Glomerular endothelial cell (primary cell): Measurements from ENCODE around the gene CSNK1A1. TPM values are rescaled to one million over a fixed set of nuclear protein-coding genes. Genes with fewer than 3 reads are reported as not detected.
"Not testable (repeated sequence)": the region's sequence is repeated elsewhere in the genome, so short reads cannot be mapped to it uniquely, and the experiment has no call there.

Experiments
- DNase-seq: peaks from one replicate; pipeline ENCODE4 v3.0.0-alpha.2; 2011; ENCODE audit warnings: low read depth, low spot score; ENCODE audit errors: extremely low read depth
- total RNA-seq: library from RNA; depleted of rRNA; stranded (reverse); fragments of >200 nt; gene quantifications from 2 replicates; pipeline ENCODE4 v1.2.3, GENCODE V29; 2015

Gene CSNK1A1
- total RNA-seq, 1 donor from 2014 or later, result 240 TPM

GRCh38 chr5:149464796-149465489, 86.3 kb downstream of the CSNK1A1 start:
- no peak for DNase-seq

- not testable (repeated sequence) for DNase-seq
Measured at GRCh38 chr5:149461907-149462306, 89.3 kb downstream of the CSNK1A1 start.

- no peak for DNase-seq
Measured at GRCh38 chr5:149459891-149460290, 91.3 kb downstream of the CSNK1A1 start.

DNA sequence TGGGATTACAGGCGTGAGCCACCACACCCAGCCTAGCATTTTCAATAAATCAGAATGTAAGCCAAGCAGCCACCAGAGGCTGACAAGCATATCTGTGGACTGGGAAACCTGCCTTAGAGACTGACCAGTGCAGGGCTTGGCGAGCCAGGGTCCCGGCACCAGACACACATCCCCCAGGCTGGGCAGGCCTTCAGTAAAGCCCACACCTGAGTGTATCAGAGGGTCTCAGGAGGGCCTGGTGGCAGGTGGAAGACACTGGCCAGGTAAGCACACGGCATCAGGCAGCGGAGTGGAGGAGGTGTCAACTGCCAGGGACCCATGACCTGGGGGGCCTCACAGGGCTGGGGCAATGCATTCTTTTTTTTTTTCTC, 93.9 kb downstream of the CSNK1A1 start:
- no peak for DNase-seq

DNA sequence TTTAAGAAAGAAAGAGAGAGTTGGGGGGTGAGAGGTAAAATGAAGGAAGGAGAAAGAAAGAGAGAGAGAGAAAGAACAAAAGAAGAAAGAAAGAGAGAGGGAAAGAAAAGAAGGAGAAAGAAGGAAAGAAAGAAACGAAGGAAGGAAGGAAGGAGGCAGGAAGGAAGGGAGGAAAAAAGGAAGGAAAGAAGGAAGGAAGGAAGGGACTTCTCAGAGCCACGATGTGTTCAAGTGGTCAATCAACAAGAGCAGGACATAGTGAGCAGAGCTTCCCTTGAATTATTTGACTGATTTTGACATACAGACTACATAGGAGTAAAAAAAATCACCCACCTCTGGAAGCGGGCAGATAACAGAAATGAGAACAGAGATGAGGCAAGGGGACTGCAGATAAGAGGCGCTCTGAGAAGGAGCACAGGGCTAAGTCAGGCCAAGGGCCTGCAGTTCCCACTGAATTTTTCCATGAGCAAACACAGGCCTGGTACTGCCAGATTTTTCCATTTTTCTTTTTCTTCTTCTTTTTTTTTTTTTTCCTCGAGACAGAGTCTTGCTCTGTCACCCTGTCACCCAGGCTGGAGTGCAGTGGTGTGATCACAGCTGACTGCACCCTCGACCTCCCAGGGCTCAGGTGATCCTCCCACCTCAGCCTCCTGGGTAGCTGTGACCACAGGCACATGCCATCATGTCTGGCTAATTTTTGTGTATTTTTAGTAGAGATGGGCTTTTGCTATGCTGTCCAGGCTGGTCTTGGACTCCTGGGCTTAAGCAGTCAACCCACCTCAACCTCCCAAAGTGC, 94.4 kb downstream of the CSNK1A1 start:
- DNase-seq, result no peak

- DNase-seq, result no peak
Measured at GRCh38 chr5:149455889-149456409, 95.3 kb downstream of the CSNK1A1 start.

- no peak for DNase-seq
Measured at GRCh38 chr5:149453618-149454415, 97.4 kb downstream of the CSNK1A1 start.

DNA sequence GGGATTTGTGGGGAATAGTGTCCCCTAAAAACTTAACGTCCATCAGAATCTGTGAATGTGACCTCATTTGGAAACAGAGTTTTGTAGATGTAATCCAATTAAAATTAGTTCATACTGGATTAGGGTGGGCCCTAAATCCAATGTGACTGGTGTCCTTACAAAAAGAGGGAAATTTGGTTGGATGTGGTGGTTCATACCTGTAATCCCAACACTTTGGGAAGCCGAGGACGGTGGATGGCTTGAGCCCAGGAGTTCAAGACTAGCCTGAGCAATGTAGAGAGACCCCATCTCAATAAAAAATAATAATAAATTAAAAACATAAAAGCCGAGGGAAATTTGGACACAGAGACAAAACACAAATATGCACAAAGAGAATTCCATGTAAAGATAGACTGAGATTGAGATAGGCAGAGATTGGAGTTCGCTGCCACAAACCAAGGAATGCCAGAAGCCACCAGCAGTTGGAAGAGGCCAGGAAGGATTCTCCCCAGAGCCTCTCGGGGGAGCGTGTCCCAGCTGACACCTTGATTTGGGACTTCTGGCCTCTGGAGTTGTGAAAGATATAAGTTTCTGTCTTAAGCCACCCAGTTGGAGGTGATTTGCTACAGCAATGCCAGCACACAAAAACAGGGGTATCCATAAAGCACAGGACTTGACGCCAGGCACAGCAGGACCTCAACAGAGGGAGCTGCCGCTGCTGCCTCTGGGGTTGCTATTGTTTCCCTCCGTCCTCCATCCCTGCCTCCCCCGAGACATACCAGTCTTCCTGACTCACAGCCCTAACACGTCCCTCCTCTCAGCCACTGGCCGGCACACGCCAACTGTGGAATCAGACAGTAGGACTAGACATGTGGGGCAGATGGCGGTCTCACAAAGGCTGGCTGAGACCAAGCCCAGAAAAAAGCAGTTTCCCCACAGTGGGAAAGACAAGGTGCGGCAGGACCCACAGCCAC, 98.3 kb downstream of the CSNK1A1 start:
- DNase-seq, result no peak

DNA sequence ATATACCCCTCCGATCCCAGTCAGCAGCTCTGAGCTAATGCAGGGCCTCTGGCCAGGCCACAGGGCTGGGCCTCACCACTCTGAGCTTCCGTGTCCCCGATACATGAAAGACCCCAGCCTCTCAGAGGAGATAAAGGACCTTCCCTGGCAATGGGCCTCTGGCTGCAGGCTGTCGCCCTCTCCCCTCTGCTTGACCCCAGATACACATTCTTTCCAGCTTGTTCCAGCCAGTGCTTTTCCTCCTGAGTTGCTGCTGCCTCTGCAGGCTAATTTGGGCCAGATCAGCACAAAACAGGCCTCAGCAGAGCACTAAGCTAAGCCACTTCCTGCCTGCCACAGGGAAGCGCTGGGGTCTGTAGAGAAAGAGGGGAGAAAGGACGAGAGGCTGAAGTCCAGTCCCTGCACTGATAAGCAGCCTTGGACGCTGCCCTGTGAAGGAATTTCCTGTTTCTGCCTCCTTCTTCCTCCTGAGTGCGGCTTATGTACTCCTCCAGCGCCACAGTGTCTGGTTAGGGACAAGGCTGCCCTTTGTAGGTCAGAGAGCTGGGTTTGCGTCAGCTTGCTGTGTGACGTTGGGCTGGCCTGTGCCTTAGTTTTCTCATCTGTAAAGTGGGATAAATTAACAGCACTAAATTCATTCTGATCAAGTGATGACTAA, 99.1 kb downstream of the CSNK1A1 start:
- DNase-seq, result no peak

DNA sequence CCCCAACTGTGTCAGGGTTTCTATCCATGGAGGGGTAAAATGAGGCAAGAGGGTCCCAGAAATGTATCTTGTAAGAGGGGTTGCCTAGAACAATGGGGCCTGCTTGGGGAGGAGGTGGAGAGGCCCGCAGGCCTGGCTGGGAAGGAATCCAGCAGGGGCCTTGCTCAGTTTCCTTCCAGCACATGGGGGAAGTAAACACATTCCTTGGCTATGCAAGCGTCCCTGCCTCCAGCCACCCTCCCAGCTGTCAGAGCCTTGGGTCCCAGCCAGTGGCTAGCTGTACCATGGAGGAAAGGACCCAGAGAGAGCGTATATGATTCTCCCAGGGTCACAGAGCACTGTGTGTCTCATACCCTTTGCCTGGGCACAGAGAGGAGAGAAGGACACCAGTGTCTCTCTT, 101.0 kb downstream of the CSNK1A1 start:
- DNase-seq, result no peak

DNA sequence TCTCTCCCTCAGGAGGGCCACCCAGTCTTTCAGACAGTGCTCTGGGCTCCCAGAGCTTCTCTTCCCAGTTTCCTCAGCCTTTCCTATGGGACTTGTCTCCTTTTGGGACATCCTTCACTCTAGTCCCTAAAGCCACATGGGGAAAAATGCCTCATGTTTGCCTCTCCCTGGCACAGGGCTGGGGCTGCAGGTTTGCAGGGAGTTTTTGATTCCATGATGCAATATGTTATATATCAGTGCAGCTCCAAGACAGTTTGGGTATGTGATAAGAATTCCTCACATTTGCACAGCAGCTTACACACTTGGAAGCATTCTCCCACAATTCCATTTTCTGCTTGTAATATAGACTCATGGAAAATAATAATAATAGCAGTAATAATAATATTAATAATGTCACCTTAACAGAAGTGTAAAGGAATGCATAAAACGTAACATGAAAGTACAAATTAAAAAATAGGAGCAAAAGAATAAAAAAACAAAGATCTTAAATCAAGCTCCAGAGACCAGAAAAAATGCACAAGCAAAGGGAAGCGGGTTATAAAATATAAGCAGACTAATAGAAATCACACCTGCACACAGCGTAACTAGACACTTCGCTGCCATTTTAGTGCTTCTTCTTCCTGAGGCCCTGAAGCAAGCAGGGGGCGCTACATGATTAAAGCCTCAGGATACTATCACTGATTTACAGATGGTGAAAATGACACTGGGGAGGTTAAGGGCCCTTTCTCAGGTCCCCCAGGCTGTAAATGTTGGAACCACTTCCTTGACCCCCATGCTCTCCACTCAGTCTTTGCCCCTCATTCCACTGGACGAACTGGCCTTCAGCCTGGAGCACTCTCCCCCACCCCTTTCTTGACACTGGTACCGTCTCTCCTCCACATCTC, 102.2 kb downstream of the CSNK1A1 start:
- no peak for DNase-seq

GRCh38 chr5:149448431-149448830, 102.8 kb downstream of the CSNK1A1 start:
- DNase-seq, result no peak

GRCh38 chr5:149447373-149448367, 103.6 kb downstream of the CSNK1A1 start:
- no peak for DNase-seq

DNA sequence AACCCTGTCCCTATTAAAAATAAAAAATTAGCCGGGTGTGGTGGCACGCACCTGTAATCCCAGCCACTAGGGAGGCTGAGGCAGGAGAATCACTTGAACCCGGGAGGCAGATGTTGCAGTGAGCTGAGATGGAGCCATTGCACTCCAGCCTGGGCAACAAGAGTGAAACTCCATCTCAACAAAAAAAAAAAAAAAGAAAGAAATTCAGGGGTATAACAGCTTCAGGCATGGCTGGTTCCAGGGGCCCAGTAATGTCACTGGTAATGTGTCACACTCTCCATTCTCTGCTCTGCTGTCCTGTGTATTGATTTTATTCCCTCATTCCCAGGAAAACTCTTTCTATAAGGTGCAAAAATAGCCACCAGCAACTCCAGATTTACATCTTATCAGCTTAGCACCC, 104.4 kb downstream of the CSNK1A1 start:
- DNase-seq, result not testable (repeated sequence)

- DNase-seq, result no peak
Measured at GRCh38 chr5:149445739-149446369, 105.4 kb downstream of the CSNK1A1 start.

GRCh38 chr5:149445343-149445738, 105.9 kb downstream of the CSNK1A1 start:
- DNase-seq, result no peak

GRCh38 chr5:149444430-149444829, 106.8 kb downstream of the CSNK1A1 start:
- not testable (repeated sequence) for DNase-seq
